GM10248 (cell line): Measurements from ENCODE around the gene TMC1.
"Not testable (repeated sequence)": the region's sequence is repeated elsewhere in the genome, so short reads cannot be mapped to it uniquely, and the experiment has no call there.

ENCODE experiments used
- CTCF ChIA-PET: fragments of 300-600 bp; sonication (Branson Sonifier 250); formaldehyde crosslinking; extraction: SDS; loops from one replicate; lab custom pipeline; 2021; ENCODE audit warnings: antibody characterized with exemption; lab: Yijun Ruan, JAX
- POLR2A ChIA-PET: fragments of 350-650 bp; sonication (Branson Sonifier 250); formaldehyde crosslinking; extraction: SDS; loops from one replicate; lab custom pipeline; 2020; ENCODE audit warnings: antibody characterized with exemption; lab: Yijun Ruan, JAX
- DNase-seq: peaks from one replicate; pipeline ENCODE4 v3.0.0; 2012; ENCODE audit errors: extremely low spot score
- TF ChIP-seq, protein P1 (sequence below): IDR thresholded peaks from 2 replicates; pipeline ENCODE4 v1.5.1; 2012; ENCODE audit warnings: mild to moderate bottlenecking, low read depth; ENCODE audit errors: extremely low read depth, missing control alignments, control extremely low read depth

TMC1 gene

DNA sequence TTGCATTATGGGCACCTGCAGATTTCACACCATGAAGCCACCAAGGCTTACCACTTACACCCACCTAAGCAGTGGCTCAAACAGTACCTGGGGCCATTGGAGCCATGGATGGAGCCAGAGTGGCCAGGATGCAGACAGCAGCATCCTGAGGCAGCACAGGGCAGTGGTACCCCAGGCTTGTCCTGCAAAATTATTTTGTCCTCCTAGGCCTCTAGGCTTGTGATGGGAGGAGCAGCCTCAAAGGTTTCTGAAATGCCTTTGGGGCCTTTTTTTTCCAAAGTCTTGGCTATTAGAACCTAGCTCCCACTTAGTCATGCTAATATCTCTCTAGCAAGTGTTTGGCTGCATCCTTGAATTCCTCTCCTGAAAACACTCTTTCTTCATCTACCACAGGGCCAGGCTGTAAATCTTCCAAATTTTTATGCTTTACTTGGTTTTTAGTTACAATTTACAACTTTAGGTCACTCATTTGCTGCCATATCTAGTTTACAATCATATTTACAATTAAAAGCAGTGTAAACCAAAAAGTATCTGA, 15.7 kb downstream of the TMC1 start:
- ChIA-PET CTCF (interaction anchor here (1.4 to 1.6 kb wide), 2 partner anchors 18 to 31 kb away, joined by 3 to 5 read pairs; no protein-coding TSS in a partner anchor), POLR2A (no interaction called here)
- no peak for DNase-seq
- TF ChIP-seq, protein P1, sequence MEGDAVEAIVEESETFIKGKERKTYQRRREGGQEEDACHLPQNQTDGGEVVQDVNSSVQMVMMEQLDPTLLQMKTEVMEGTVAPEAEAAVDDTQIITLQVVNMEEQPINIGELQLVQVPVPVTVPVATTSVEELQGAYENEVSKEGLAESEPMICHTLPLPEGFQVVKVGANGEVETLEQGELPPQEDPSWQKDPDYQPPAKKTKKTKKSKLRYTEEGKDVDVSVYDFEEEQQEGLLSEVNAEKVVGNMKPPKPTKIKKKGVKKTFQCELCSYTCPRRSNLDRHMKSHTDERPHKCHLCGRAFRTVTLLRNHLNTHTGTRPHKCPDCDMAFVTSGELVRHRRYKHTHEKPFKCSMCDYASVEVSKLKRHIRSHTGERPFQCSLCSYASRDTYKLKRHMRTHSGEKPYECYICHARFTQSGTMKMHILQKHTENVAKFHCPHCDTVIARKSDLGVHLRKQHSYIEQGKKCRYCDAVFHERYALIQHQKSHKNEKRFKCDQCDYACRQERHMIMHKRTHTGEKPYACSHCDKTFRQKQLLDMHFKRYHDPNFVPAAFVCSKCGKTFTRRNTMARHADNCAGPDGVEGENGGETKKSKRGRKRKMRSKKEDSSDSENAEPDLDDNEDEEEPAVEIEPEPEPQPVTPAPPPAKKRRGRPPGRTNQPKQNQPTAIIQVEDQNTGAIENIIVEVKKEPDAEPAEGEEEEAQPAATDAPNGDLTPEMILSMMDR: no peak

GRCh38 chr9:72537671-72538070, 16.3 kb downstream of the TMC1 start:
- ChIA-PET CTCF (interaction anchor here (1.4 to 1.6 kb wide), 3 partner anchors 17 to 42 kb away, joined by 3 to 5 read pairs (median 3); no protein-coding TSS in a partner anchor), POLR2A (no interaction called here)
- TF ChIP-seq, protein P1: no peak
- no peak for DNase-seq

- DNase-seq: no peak
- ChIA-PET CTCF (interaction anchor here (1.4 kb wide), 1 partner anchor 44 kb away, joined by 3 read pairs; no protein-coding TSS in a partner anchor), POLR2A (no interaction called here)
- TF ChIP-seq, protein P1: no peak
Observed at GRCh38 chr9:72538921-72539702, 17.7 kb downstream of the TMC1 start.

- ChIA-PET POLR2A (no interaction called here), CTCF (interaction anchor here (1.0 to 3.2 kb wide), 3 partner anchors 9 to 50 kb away, joined by 3 to 11 read pairs (median 3); no protein-coding TSS in a partner anchor)
- no peak for DNase-seq
- TF ChIP-seq, protein P1: no peak
Observed at GRCh38 chr9:72539824-72540347, 18.5 kb downstream of the TMC1 start.

DNA sequence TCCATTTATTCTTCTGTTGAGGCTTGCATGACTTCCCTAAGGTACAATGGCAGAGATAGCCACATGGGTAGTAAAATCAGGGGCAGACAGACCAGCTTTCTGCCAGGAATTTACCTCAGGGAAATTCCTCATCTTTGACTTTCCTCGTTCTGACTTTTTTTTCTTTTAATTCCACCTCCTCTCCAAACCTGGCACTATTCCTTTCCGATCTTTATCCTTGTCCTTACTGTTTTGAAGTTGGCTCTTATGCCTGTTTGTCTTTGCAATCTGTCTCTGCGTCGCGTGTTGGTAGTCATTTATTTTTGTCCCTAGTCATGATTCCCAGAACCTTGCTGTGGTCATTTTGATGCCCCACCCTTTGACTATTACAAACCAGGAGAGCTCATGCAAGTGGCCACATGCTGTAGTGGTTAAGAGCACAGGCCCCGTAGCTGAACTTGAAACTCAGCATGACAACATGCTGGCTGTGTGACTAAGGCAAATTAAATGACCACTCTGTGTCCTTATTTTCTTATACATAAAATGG, 19.0 kb downstream of the TMC1 start:
- CTCF ChIA-PET: interaction anchor here (0.9 to 3.2 kb wide), 5 partner anchors 10 to 49 kb away, joined by 3 to 11 read pairs (median 3); no protein-coding TSS in a partner anchor
- TF ChIP-seq, protein P1: no peak
- POLR2A ChIA-PET: no interaction called here
- DNase-seq: no peak

- POLR2A ChIA-PET, DNase-seq: not testable (repeated sequence)
- CTCF ChIA-PET: interaction anchor here (1.3 to 3.2 kb wide), 2 partner anchors 12 to 262 kb away, joined by 4 to 11 read pairs; no protein-coding TSS in a partner anchor
Observed at GRCh38 chr9:72542537-72542833, 21.1 kb downstream of the TMC1 start.
